GM19043 (cell line): ENCODE measurements around the gene SLC10A6.

Source experiments
- ATAC-seq: cut with Tn5 transposase; IDR thresholded peaks from one replicate; pipeline ENCODE4 v1.9.1; 2021; ENCODE audit warnings: low read depth; ENCODE audit not compliant: unreplicated experiment

SLC10A6 gene

DNA sequence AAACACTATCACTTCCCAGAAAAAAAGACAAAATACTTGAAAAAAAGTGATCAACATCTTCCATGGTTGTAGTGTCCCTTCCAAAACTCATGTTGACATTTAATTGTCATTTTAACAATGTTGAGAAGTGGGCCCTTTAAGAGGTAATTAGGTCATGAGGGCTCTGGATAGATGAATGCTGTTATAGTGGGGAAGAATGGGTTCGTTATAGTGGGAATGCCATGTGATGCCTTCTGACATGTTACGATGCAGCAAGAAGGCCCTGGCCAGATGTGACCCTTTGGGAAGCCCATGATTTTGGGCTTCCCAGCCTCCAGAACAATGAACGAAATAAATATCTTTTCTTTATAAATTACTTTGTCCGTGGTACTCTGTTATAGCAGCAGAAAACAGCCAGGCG lies 4.0 kb upstream of the SLC10A6 start:
- no peak for ATAC-seq

DNA sequence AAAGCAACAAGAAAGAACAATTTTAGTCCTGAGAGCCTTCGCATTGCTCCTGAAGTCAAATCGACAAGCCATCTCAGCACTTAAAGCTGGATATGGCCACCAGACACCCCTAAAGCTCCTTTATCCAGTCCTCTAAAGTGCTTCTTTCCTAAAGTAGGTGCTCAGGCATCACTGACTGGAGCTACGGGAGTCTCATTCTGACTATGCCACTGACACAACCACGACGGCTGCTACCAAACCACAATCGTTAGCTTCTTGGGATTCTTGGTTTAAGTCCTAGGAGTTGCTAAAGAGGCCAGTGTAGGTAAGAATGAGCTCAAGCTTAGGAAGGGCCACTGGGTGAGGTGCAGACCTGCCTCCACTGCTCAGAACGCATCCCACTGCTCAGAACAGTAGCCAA lies 1.0 kb downstream of the SLC10A6 start:
- no peak for ATAC-seq

DNA sequence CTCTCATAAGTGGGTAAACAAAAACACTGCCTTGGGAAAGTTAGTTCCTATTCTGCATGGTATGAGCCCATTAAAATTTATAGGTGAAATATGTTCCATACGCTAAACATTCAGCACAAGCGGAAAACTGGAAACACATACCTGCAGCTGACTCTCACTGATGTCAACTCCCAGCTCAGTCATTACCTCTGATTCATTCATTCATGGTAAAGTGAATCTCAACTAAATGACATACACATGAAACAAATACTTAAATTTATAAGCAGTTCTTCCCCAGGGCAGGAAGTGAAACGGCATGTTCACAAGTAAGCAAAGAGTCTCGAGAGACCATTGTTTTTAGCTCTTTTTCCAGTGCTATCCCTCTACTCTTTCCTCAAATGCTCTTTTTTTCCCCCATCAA lies 1.6 kb downstream of the SLC10A6 start:
- ATAC-seq = no peak

DNA sequence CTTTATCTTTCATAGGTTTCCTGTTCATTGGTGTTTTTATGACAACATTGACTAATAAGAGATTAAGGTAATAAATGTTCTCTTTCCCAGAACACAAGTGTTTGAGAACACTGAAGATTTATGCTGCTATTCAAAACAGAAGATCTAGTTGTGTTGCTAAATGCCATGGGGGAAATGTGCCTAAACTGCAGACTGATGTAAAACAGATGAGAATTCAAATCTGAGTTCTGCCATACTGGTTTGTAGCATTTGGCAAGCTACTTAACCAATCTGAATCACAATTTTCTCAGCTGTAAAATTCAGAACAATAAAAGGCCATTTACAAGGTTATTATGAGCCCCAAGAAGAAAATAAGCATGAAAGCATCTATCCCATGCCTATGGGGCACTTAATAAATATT lies 2.3 kb downstream of the SLC10A6 start:
- no peak for ATAC-seq

DNA sequence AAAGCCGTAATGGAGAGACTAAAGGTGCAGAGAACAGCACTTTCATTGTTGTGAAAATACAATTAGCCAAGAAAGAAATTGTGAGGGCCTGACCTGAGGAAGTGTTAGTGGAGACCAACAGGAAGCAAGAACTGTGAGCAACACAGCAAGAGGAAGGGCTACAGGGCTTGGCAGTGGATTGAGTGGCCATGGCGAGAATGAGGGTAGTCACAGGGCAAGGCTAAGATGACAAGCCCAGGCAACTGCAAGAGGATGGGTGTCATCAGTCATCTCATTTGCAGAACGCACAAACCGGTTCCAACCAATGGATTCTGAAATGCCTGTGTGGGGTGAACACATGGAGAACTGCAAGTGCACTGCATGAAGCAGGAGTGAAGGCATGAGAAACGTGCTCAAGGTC lies 3.6 kb downstream of the SLC10A6 start:
- ATAC-seq = no peak

DNA sequence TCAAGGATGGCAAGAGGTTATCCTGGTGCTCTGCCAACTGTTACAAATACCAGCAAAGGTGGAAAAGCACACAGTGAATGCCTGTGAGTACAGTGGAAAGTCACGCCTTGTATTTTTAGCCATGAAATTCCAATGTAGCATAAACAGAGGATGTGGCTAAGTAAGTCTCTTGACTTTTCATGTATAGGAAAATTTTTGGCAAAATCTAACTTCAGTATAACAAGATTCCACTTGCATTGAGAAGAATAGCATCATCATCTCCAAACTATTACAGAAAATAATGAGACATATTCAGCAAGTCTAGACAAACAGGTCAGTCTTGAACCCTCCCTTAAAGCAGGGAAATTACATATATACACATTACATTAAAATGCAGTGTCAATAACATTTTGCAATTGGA lies 7.9 kb downstream of the SLC10A6 start:
- ATAC-seq = no peak

DNA sequence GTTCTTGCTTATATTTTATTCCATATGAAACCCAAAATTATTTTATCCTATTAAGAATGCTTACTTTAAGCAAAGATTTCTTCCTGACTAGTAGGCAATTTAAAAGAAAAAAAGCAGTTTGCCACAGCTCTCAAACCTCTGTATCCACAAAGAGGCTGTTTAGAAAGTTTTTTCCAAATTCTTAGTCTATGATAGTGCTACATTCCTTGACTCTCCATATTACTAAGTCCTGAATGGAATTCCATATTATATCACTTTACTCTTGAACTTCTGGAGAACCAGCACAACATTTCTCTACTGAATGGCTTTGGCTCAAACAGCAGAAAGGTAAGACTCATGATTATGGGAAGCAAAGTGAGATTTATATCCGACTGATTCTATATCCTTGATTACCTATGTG lies 8.3 kb downstream of the SLC10A6 start:
- no peak for ATAC-seq

DNA sequence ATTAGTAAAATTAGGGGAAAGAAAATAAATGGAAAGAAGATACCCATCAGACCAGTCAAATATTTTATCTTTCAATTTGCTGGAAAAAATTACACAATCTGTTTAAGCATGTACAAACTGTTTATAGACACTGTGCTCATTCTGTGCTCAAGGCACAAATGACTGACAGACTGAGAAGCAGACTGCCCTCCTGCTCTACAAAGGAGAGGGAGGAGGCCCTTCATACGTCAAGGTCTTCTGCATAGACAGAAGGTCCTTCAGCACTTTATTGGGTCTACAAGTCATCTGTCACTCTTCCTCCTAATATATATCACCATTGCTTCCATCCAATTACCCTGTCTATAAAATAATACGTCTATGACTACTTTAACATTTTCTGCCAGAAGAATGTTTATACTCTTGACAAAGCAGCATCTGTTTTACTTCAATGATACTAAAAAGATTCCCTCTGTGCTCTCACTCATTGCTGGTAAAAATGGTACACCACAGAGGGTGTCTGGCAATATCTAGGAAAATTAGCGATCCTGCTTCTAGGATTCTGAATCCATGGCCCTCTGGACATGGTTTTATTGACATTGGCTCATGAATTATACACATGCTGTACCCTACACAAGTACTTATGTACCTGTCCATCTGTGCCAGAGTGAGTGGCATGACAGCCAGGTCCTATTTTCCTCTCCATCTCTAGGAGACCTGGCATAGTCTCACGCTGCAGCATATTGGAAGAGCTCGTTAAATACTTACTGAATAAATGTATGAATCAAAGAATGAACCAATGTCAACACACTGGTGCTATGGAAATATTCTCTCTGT lies 11.3 kb downstream of the SLC10A6 start:
- no peak for ATAC-seq

DNA sequence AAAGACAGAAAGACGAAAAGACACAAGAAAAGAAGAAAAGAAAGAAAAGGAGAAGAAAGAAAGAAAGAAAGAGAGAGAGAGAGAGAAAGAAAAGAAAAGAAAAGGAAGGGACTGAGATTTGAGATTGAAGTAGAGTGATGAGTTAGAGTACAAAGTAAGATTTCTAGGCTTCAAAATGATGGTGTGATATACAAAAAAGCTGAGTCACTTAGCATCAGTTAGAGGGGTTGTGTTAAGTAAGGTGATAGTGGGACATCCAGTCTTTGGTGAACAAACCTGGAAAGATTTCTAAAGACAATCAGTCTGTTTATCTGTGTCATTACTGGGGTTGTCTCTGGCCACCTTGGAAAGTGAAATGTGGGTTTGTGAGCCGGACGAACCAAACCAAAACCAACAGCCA lies 13.5 kb downstream of the SLC10A6 start:
- no peak for ATAC-seq

DNA sequence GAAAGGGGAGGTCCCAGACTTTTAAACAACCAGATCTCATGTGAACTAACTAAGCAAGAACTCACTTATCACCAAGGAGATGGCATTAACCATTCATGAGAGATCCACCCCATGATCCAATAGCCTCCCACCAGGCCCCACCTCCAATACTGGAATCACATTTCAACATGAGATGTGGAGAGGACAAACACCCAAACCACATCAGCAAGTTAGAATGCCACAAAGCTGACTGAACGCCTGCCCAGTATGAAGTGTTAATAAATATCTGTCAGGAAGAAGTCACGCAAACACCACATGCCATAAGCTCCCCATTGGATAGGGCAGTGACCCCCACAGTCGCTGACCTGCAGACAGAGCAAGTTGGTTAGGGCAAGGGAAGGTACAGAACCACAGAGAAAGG lies 14.3 kb downstream of the SLC10A6 start:
- ATAC-seq = no peak

DNA sequence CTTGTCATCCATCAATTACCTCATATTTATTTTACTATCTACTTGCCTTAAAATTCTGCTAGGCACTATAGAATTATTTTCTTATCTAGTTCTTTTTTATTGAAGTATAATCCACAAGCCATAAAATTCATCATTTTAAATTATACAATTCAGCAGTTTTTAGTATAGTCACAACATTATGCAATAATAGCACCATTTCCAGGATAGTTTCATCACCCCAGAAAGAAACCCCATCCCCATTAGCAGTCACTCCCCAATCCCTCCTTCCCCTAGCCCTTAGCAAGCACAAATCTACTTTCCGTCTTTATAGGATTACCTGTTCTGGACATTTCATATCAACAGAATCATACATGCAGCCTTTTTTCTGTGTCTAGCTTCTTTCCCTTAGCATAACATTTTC lies 15.6 kb downstream of the SLC10A6 start:
- ATAC-seq = no peak

DNA sequence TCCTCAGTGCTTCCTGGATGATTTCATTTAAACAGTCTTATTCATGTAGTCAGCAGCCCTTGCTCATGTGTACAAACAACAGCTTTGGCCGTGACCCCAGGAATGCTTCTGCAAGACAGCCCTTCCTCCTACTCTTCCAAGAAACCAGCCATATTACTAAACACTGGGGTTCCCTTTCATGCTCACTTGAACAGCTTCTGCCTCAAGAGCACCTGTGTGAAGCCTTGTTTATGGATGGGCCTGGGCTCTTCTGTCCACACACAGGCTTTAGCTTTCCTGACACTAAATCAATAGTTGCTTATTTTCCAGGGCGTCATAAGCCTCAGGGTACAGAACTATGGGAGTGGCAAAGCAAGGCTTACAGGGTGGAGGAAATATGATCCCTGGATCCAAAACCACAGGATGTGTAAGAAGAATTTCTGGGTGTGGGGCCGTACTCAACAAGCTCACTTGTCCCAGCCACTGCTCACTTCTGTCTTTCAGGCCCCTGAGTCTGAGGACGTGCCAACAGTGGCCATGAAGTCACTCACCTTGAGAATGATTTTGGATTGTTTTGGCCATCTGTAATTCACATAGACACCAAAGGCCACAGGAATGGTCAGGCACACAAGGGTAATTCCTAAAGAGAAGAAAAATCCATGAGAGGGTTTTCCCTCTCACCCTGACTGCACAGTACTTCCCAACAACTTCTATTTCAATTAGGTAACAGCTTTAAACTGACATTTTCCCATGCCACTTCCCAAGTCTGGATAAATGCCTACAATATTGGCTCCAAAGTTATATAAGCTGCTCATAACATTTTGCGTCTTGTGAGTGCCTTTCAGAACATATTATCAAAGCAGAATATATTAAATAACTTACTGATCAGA lies 17.7 kb downstream of the SLC10A6 start:
- no peak for ATAC-seq

DNA sequence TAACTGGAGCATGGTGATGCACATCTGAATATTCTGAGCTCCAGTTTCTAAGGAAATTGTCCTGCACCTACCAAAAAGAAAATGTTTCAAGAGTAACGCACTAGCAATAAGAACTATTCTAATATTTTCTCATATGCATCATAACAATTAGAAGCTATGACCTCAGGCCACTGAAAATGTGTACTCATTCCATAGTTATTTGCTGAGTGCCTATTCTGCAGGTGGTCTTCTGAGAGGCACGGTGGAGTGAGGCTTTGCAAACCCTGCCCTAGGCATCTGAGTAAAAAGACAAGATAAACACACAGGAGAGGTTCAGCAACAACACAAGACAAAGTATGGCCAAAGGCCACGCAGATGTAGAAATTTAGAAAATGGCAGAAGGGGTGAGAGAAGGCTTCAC lies 23.7 kb downstream of the SLC10A6 start:
- ATAC-seq = no peak

DNA sequence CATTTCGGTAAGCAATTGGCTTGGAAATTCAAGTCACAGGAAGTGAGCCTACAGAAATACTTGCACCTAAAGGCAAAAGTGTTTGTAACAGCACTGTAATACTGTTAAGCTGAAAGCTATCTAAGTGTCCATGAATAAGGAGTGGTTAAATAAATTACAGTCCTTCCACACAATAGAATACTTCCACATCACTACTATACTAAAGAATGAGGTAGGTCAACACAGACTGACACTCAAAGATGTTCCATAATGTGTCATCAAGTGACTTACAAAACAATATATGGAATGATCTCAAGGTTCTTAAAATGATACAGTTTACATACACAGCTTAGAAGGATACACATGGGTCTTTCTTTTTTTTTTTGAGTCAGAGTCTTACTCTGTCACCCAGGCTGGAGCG lies 27.0 kb downstream of the SLC10A6 start:
- no peak for ATAC-seq

DNA sequence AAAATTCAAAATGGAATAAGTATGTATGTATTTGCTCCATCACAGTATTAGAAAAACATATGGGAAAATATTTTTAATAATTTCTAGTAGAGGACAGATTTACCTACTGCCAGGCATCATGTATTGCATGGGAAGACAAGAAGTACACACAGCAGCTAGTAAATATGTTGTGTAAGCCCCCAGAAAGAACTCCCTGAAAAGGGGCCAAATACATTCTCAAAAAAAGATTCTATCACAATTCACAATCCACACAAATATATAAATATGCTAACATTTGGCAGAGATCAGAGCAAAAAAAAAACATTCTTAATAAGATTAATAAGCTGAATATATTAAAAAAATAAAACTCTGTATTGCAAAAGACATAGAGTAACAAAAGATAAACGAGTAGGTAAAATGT lies 28.0 kb downstream of the SLC10A6 start:
- no peak for ATAC-seq

DNA sequence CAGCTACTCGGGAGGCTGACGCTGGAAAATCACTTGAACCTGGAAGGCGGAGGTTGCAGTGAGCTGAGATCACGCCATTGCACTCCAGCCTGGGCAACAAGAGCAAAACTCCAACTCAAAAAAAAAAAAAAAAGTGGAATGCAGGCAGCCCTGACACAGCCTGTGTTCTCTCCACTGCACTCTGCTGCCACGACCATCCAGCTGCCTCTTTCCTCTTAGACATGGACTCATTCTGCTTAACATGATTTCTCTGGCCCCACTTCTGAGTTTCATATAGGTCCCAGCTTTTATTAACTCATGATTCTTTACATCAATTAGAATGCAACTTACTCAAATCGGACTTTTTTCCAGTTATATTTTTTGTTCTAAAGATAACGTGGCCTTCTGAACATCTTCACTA lies 29.6 kb downstream of the SLC10A6 start:
- no peak for ATAC-seq

DNA sequence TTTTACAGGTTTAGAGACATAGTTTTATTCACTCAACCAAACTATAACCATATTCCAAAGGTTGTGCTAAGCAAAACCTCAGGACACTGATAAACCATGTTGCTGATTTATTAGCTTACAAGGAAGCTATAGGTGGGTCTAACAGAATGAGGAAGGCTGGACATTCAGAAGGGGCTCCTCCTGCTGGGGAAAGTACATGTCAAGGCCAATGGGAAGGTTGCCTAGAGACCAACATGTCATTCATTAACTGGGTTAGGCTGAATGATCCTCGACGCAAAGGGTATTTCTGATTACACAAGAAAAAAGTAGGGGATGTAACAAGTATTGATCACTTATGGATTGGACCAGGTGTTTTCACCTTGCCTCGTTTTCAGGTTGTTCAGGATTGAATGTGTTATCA lies 30.3 kb downstream of the SLC10A6 start:
- ATAC-seq = no peak

DNA sequence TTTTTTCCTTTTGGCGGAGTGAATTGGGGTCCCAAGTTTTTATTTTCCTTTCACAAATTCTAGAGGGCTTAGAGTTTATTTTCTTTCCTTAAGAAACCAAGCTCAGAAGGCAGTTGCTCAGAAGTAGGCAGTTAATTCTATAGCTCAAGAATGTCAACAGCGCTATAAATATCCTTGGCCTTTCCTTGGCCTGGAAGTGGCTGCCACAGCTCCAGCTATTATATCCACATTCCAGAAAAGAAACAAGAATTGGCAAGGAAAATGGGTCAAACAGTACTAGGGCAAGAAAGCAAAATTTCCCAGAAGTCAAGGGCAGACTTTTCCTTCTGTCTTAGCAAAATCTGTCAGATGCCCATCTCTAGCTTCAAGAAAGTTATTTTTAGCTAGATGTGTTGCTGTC lies 31.0 kb downstream of the SLC10A6 start:
- ATAC-seq = no peak

DNA sequence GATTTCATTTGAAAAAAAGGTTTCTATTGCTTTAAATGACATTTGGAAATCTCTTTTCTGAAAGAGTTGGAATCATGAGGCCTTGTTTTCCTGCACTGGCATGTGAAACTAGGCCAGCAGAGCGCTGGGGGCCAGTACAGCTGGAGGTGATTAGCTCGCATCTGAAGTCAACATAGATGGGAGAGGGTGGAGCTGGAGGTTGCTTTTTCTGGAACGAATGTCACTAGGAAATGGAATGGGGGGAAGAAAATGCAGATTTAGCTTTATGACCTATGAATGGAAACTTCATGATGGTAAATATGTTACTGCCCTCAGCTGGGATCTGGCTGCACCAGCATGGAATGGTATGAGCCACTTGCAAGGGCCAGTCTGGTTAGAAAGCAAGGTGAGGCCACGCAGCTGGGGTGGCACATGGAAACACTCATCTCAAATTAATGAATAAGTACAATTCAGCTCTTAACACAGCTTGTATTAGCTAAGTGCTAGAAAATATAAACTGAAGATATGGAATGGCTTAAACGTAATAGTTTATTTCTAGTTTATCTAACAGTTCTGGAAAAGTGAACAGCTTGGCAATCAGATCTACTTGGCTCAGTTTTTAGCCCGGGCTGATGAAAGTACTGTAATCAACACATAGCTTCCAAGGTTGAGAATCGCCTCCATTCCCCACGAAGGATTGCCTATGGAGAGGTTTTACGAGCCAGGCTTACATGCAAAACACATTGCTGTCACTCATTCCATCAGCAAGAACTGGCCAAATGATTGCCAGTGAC lies 32.5 kb downstream of the SLC10A6 start:
- no peak for ATAC-seq

DNA sequence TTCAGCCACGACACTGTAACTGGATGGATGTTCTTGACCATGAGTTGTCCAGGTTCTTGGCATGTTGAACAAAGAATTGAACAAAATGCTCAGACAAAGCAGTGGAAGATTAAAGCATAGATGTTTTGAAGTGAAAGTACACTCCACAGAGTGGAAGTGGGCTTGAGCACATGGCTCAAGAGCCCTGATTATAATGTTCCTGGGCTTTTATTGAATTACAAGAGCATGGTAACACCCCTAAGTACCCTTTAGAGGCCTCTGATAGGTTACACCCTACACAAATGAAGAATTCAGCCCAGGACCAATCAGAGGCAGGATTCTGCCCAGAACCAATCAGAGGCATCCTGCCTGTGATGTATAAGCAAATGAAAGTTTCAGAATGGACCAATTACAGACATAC lies 33.5 kb downstream of the SLC10A6 start:
- ATAC-seq = no peak

DNA sequence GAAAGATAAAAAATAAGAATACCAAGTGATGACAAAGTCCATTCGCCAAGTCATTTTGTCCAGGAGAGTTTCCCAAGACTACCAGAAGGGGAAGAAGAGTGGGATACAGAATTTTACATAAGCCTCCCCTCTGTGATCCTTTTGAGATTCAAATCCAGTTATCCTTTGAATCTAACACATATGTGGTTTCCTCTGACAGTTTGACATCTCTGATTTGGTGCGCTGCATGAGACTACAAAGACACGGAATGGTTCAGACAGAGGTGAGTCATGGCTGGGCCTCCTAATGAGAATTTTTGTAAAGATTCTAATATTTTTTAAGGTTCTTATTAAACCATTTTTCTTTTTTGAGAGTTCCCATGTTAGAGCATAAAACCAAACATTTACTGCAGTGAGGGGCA lies 38.3 kb downstream of the SLC10A6 start:
- ATAC-seq = no peak
